Measurements from ENCODE around the gene PPY. TPM values are rescaled to one million over a fixed set of nuclear protein-coding genes. Genes with fewer than 3 reads are reported as not detected.
"Not testable (repeated sequence)": the region's sequence is repeated elsewhere in the genome, so short reads cannot be mapped to it uniquely, and the experiment has no call there.

Gene PPY
- total RNA-seq, 2 experiments from 2014 or later: not detected

GRCh38 chr17:43905985-43906852 is 36.1 kb downstream of the PPY start:
- ChIA-PET POLR2A (no interaction called here), CTCF (interaction anchor here (1.0 kb wide), 1 partner anchor 38 kb away, joined by 4 read pairs; no protein-coding TSS in a partner anchor)
- DNase-seq: no peak
- Mint-ChIP-seq H3K27ac (no peak overlapping the region), H3K9me3 (no peaks in the 10 kb centered on the region), H3K36me3 (ENCODE audit: low read depth) (no peaks in the 10 kb centered on the region), H3K27me3 (peaks cover 58% of the 10 kb centered on the region), H3K4me3 (peak overlapping the region; percentile 41), H3K4me1 (peaks cover 11% of the 10 kb centered on the region)

- Mint-ChIP-seq H3K4me1 (peaks cover 17% of the 10 kb centered on the region), H3K9me3 (no peaks in the 10 kb centered on the region), H3K27me3 (peaks cover 65% of the 10 kb centered on the region), H3K4me3 (no peak overlapping the region), H3K36me3 (ENCODE audit: low read depth) (no peaks in the 10 kb centered on the region), H3K27ac (no peak overlapping the region)
- ChIA-PET CTCF (interaction anchor here (0.8 kb wide), 1 partner anchor 1327 kb away, joined by 3 read pairs; no protein-coding TSS in a partner anchor), POLR2A (no interaction called here)
- DNase-seq: no peak
Observed at GRCh38 chr17:43905400-43905984, 36.8 kb downstream of the PPY start.

GRCh38 chr17:43901861-43902589 is 40.3 kb downstream of the PPY start:
- Mint-ChIP-seq H3K4me3 (no peak overlapping the region), H3K4me1 (peaks cover 13% of the 10 kb centered on the region), H3K27ac (no peak overlapping the region), H3K9me3 (no peaks in the 10 kb centered on the region), H3K27me3 (peaks cover 42% of the 10 kb centered on the region), H3K36me3 (ENCODE audit: low read depth) (no peaks in the 10 kb centered on the region)
- no peak for DNase-seq
- ChIA-PET POLR2A (no interaction called here), CTCF (interaction anchor here (0.6 to 0.9 kb wide), 3 partner anchors 12 to 226 kb away, joined by 3 to 4 read pairs (median 3); no protein-coding TSS in a partner anchor)

- ChIA-PET CTCF (interaction anchor here (0.6 to 2.1 kb wide), 4 partner anchors 9 to 225 kb away, joined by 3 to 9 read pairs (median 4); no protein-coding TSS in a partner anchor), POLR2A (no interaction called here)
- peaks cover 7% of the 10 kb centered on the region for H3K4me1 Mint-ChIP-seq
- no peak overlapping the region for H3K27ac Mint-ChIP-seq
- H3K36me3 Mint-ChIP-seq (ENCODE audit: low read depth): no peaks in the 10 kb centered on the region
- peak overlapping the region; percentile 73 for H3K4me3 Mint-ChIP-seq
- H3K27me3 Mint-ChIP-seq: peaks cover 41% of the 10 kb centered on the region
- H3K9me3 Mint-ChIP-seq: no peaks in the 10 kb centered on the region
- DNase-seq: no peak
Observed at GRCh38 chr17:43900858-43901754, 41.2 kb downstream of the PPY start.

- peak; percentile 86 for DNase-seq
- ChIA-PET CTCF (interaction anchor here (2.0 to 2.1 kb wide), 2 partner anchors 10 to 20 kb away, joined by 5 to 9 read pairs; no protein-coding TSS in a partner anchor), POLR2A (no interaction called here)
- H3K27me3 Mint-ChIP-seq: peaks cover 35% of the 10 kb centered on the region
- peak overlapping the region; percentile 21 for H3K27ac Mint-ChIP-seq
- no peaks in the 10 kb centered on the region for H3K36me3 Mint-ChIP-seq (ENCODE audit: low read depth)
- H3K4me1 Mint-ChIP-seq: peaks cover 7% of the 10 kb centered on the region
- peak overlapping the region; percentile 73 for H3K4me3 Mint-ChIP-seq
- H3K9me3 Mint-ChIP-seq: no peaks in the 10 kb centered on the region
Observed at GRCh38 chr17:43900183-43900857, 42.0 kb downstream of the PPY start.

- Mint-ChIP-seq H3K36me3 (ENCODE audit: low read depth) (no peaks in the 10 kb centered on the region), H3K4me1 (peaks cover 7% of the 10 kb centered on the region), H3K27ac (no peak overlapping the region), H3K9me3 (no peaks in the 10 kb centered on the region), H3K27me3 (peaks cover 27% of the 10 kb centered on the region), H3K4me3 (no peak overlapping the region)
- ChIA-PET POLR2A (no interaction called here), CTCF (interaction anchor here (1.2 kb wide), 1 partner anchor 10 kb away, joined by 3 read pairs; no protein-coding TSS in a partner anchor)
- no peak for DNase-seq
Observed at GRCh38 chr17:43898446-43898845, 43.8 kb downstream of the PPY start.

GRCh38 chr17:43897831-43898230 is 44.4 kb downstream of the PPY start:
- no peak overlapping the region for H3K4me3 Mint-ChIP-seq
- H3K9me3 Mint-ChIP-seq: no peaks in the 10 kb centered on the region
- peaks cover 27% of the 10 kb centered on the region for H3K27me3 Mint-ChIP-seq
- ChIA-PET POLR2A (no interaction called here), CTCF (no interaction called here)
- H3K4me1 Mint-ChIP-seq: peaks cover 7% of the 10 kb centered on the region
- no peaks in the 10 kb centered on the region for H3K36me3 Mint-ChIP-seq (ENCODE audit: low read depth)
- H3K27ac Mint-ChIP-seq: no peak overlapping the region
- no peak for DNase-seq

GRCh38 chr17:43894494-43894893 is 47.8 kb downstream of the PPY start:
- H3K27ac Mint-ChIP-seq, POLR2A ChIA-PET: not testable (repeated sequence)

GRCh38 chr17:43892647-43892952 is 49.7 kb downstream of the PPY start:
- H3K36me3 Mint-ChIP-seq (ENCODE audit: low read depth): no peaks in the 10 kb centered on the region
- DNase-seq: no peak
- H3K27me3 Mint-ChIP-seq: peaks cover 14% of the 10 kb centered on the region
- no peak overlapping the region for H3K4me3 Mint-ChIP-seq
- POLR2A ChIA-PET: no interaction called here
- H3K4me1 Mint-ChIP-seq: no peaks in the 10 kb centered on the region
- CTCF ChIA-PET: no interaction called here
- no peaks in the 10 kb centered on the region for H3K9me3 Mint-ChIP-seq
- H3K27ac Mint-ChIP-seq: no peak overlapping the region

More at GRCh38 chr17:43894494-43894893, 47.8 kb downstream of the PPY start:
- H3K9me3 Mint-ChIP-seq; H3K4me1 Mint-ChIP-seq; H3K36me3 Mint-ChIP-seq (ENCODE audit: low read depth); H3K4me3 Mint-ChIP-seq; DNase-seq: not testable (repeated sequence)
- H3K27me3 Mint-ChIP-seq: peaks cover 14% of the 10 kb centered on the region
- CTCF ChIA-PET: interaction anchor here (0.7 to 1.8 kb wide), 3 partner anchors 16 to 285 kb away, joined by 3 to 5 read pairs (median 4); no protein-coding TSS in a partner anchor

- ChIA-PET CTCF (interaction anchor here (0.5 to 0.6 kb wide), 2 partner anchors 410 to 490 kb away, joined by 4 to 8 read pairs; no protein-coding TSS in a partner anchor), POLR2A (no interaction called here)
- no peaks in the 10 kb centered on the region for H3K4me1 Mint-ChIP-seq
- no peak for DNase-seq
- H3K36me3 Mint-ChIP-seq (ENCODE audit: low read depth): no peaks in the 10 kb centered on the region
- no peaks in the 10 kb centered on the region for H3K9me3 Mint-ChIP-seq
- H3K27me3 Mint-ChIP-seq: peaks cover 12% of the 10 kb centered on the region
- H3K27ac Mint-ChIP-seq: no peak overlapping the region
- H3K4me3 Mint-ChIP-seq: no peak overlapping the region
Observed at GRCh38 chr17:43891851-43892646, 50.2 kb downstream of the PPY start.
